ENCODE data around the gene FSCN2.

Gene FSCN2

DNA sequence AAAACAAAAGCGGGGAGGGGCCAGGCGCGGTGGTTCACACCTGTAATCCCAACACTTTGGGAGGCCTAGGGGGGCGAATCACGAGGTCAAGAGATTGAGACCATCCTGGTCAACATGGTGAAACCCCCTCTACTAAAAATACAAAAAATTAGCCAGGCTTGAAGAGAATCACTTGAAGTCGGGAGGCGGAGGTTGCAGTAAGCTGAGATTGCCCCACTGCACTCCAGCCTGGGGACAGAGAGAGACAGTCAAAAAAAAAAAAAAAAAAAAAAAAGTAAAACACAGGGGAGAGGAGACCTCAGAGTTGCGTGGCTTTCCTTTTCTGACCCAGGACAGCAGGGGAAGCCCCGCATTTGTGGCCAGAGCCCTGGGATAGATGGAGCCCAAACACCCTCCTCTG is 35.5 kb upstream of the FSCN2 start:
- H3K4me1 ChIP-seq (ENCODE audit: low read depth, poor library complexity, severe bottlenecking), result no peaks in the 10 kb centered on the region

DNA sequence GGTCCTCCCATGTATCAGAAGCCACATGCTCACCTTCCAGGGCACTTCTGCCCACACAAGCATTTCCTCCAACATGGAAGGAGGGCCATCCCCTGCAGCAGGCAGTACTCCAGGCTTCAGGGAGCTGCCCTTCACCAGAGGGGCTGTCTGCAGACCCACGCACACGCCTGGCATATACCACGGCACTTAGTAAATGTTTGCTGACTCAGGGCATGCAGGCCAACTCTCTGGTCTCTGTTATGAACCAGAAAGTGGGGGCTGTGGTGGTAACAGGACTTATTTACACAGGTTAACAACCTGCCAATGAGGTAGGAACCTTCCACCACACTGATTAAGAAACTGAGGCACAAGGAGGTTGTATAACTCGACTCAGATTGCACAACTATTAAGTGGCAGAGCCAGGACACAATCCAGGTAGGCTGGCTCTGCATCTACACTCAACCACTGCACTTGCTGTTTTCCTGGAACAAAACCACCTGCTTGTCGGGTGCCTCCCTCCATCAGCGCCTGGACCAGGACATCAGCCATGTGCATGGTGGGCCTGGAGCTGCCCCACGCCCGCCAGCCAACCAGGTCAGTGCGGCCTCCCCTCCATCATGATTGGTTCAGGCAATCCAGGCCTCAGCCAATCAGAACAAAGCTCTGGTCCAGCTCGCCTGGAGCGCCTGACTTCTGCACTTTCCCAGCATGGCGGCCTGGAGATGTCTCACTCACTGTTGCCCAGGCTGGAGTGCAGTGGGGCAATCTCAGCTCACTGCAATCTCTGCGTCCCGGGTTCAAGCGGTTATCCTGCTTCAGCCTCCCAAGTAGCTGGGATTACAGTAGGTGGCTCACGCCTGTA is 34.8 kb upstream of the FSCN2 start:
- Histone ChIP-seq H2AFZ (ENCODE audit: low read depth) (no peak overlapping the region), H3K27me3 (ENCODE audit: insufficient read depth, low read depth) (peaks cover 93% of the 10 kb centered on the region), H3K4me2 (no peak overlapping the region), H3K36me3 (ENCODE audit: insufficient read depth) (no peaks in the 10 kb centered on the region), H4K20me1 (ENCODE audit: insufficient read depth) (no peaks in the 10 kb centered on the region), H3K9ac (no peak overlapping the region), H3K79me2 (ENCODE audit: insufficient read depth, low read depth) (no peaks in the 10 kb centered on the region), H3K27ac (no peak overlapping the region), H3K4me3 (IDR thresholded peaks at IDR 0.05; ENCODE audit: insufficient read depth, low read depth, low read length) (no peak overlapping the region), H3K4me1 (ENCODE audit: low read depth, poor library complexity, severe bottlenecking) (no peaks in the 10 kb centered on the region)
- TF ChIP-seq, protein P1, sequence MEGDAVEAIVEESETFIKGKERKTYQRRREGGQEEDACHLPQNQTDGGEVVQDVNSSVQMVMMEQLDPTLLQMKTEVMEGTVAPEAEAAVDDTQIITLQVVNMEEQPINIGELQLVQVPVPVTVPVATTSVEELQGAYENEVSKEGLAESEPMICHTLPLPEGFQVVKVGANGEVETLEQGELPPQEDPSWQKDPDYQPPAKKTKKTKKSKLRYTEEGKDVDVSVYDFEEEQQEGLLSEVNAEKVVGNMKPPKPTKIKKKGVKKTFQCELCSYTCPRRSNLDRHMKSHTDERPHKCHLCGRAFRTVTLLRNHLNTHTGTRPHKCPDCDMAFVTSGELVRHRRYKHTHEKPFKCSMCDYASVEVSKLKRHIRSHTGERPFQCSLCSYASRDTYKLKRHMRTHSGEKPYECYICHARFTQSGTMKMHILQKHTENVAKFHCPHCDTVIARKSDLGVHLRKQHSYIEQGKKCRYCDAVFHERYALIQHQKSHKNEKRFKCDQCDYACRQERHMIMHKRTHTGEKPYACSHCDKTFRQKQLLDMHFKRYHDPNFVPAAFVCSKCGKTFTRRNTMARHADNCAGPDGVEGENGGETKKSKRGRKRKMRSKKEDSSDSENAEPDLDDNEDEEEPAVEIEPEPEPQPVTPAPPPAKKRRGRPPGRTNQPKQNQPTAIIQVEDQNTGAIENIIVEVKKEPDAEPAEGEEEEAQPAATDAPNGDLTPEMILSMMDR (conservative IDR thresholded peaks at IDR 0.05; ENCODE audit: low read depth, low read length), result no peak

More for the DNA sequence above, 35.5 kb upstream of the FSCN2 start:
- Histone ChIP-seq H3K79me2 (ENCODE audit: insufficient read depth, low read depth) (no peaks in the 10 kb centered on the region), H3K4me2 (no peak overlapping the region), H3K4me3 (IDR thresholded peaks at IDR 0.05; ENCODE audit: insufficient read depth, low read depth, low read length) (no peak overlapping the region), H4K20me1 (ENCODE audit: insufficient read depth) (no peaks in the 10 kb centered on the region), H2AFZ (ENCODE audit: low read depth) (no peak overlapping the region), H3K27me3 (ENCODE audit: insufficient read depth, low read depth) (peaks cover 92% of the 10 kb centered on the region), H3K27ac (no peak overlapping the region), H3K9ac (no peak overlapping the region), H3K36me3 (ENCODE audit: insufficient read depth) (no peaks in the 10 kb centered on the region)
- TF ChIP-seq, protein P1 (conservative IDR thresholded peaks at IDR 0.05; ENCODE audit: low read depth, low read length), result no peak

DNA sequence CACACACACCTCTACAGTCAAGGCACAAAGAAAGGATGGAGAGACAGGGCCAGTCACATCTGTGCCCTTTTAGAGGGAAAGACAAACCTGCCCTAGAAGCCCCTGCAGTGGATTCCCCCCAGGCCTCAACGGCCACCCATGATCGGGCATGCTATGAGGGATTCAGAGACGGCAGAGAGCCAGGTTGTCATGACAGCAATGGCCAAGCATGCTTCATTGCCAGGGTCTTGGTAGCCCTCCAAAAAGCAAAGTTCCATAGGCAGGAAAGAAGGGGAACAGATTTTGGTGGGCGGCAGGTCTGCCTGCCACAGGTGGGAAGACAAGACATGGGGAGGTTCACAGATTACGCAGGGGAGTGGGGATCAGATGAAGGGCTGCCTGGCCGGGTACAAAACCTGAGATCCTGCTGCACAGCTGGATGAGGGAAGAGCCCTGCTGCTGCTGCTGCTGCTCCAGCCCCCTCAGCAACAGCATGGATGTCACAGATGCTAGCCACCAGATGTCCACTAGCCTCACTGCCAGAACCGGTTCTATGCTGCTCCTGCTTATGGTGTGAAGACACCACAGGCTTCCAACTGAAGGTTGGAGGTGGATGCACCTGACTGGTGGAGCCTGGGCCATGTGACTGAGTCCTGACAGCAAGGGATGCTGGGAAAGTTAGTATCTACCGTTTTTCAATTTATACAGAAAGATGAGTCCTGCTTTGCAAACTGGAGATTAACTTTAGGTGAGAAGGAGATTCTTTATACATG is 33.4 kb upstream of the FSCN2 start:
- Histone ChIP-seq H3K27me3 (ENCODE audit: insufficient read depth, low read depth) (peaks cover 92% of the 10 kb centered on the region), H3K27ac (no peak overlapping the region), H3K36me3 (ENCODE audit: insufficient read depth) (no peaks in the 10 kb centered on the region), H3K4me2 (no peak overlapping the region), H3K4me3 (IDR thresholded peaks at IDR 0.05; ENCODE audit: insufficient read depth, low read depth, low read length) (no peak overlapping the region), H3K79me2 (ENCODE audit: insufficient read depth, low read depth) (no peaks in the 10 kb centered on the region), H3K4me1 (ENCODE audit: low read depth, poor library complexity, severe bottlenecking) (no peaks in the 10 kb centered on the region), H4K20me1 (ENCODE audit: insufficient read depth) (no peaks in the 10 kb centered on the region), H3K9ac (no peak overlapping the region), H2AFZ (ENCODE audit: low read depth) (peak overlapping the region; percentile 5; the same call in 1 of the 2 replicates)
- TF ChIP-seq, protein P1 (conservative IDR thresholded peaks at IDR 0.05; ENCODE audit: low read depth, low read length), result no peak

DNA sequence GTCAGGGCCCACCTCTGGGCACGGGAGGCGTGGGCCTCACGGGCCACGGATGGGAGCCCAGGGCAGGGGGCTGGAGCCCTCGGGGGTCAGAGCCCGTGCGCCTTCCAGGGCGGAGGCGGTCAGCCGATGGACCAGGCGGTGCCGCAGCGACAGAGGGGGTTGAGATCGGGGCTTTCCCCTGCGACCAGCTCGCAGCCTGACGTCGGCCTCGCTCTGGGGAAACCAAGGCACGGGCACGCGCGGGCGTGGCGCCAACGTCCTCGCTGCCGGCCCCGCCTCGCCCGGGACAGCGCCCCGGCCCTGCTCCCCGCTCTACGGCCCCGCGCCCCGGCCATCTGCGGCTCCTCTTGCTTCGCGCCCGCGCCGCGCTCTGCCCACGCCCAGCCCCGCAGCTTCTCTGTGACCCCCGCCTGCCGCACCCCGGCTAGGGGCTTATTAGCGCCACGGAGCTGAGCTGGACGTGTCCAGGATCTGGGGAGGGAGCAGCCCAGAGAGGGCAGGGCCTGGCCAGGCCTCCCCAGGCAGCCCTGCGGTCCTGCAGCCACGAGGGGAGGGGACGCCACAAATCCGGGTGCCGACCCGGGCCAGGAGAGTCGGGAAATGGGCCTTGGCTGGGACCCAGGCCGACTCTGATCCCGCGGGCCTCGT is 29.1 kb upstream of the FSCN2 start:
- Histone ChIP-seq H3K27me3 (ENCODE audit: insufficient read depth, low read depth) (peaks cover 88% of the 10 kb centered on the region), H3K4me3 (IDR thresholded peaks at IDR 0.05; ENCODE audit: insufficient read depth, low read depth, low read length) (no peak overlapping the region), H4K20me1 (ENCODE audit: insufficient read depth) (no peaks in the 10 kb centered on the region), H3K9ac (no peak overlapping the region), H3K79me2 (ENCODE audit: insufficient read depth, low read depth) (no peaks in the 10 kb centered on the region), H3K36me3 (ENCODE audit: insufficient read depth) (no peaks in the 10 kb centered on the region), H3K4me2 (no peak overlapping the region), H3K4me1 (ENCODE audit: low read depth, poor library complexity, severe bottlenecking) (no peaks in the 10 kb centered on the region), H2AFZ (ENCODE audit: low read depth) (no peak overlapping the region), H3K27ac (no peak overlapping the region)
- TF ChIP-seq, protein P1 (conservative IDR thresholded peaks at IDR 0.05; ENCODE audit: low read depth, low read length), result no peak
